Suppressor macrophage (primary cell): ENCODE measurements around the gene IQSEC1.

Experiments used
- DNase-seq, 4 experiments: peaks; one replicate each; pipeline ENCODE4 v3.0.0-alpha.2; 2020 to 2022

The IQSEC1 gene

GRCh38 chr3:13046569-13047274 lies 26.5 kb downstream of the IQSEC1 start:
- no peak for DNase-seq

- peak; percentile 71 to 86 (median 80) for DNase-seq
Observed at GRCh38 chr3:13045904-13046568, 27.2 kb downstream of the IQSEC1 start.

DNA sequence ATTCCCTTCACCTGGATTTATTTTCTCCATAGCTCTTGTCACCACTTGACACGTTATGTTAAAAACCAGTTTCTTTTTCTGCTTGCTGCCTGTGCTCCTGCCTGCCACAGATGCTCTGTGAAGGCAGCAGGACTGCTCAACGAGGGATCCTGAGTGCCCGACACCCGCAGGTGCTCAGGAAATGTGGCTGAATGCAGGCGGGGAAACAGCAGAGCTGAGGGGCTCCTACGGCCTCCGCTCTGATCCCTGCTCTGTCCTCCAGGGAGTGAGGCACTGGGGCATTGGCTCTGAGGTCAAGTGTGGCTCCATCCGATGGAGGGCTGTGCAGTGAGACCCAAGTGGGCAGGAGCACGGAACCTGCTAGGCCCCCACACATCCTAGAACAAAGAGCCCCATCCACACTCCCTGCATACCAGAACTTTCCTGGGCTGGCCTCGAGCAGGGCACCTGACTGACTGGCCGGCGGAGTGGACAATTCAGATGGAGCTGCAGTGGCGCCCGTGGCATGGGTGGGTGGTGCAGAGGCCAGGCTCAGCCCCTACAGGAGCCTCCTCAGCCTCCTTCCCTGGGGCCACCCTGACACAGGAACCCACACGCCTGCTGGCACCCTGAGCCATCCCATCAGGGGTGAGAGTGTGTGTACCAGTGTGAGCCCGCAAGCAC lies 27.9 kb downstream of the IQSEC1 start:
- no peak for DNase-seq

DNA sequence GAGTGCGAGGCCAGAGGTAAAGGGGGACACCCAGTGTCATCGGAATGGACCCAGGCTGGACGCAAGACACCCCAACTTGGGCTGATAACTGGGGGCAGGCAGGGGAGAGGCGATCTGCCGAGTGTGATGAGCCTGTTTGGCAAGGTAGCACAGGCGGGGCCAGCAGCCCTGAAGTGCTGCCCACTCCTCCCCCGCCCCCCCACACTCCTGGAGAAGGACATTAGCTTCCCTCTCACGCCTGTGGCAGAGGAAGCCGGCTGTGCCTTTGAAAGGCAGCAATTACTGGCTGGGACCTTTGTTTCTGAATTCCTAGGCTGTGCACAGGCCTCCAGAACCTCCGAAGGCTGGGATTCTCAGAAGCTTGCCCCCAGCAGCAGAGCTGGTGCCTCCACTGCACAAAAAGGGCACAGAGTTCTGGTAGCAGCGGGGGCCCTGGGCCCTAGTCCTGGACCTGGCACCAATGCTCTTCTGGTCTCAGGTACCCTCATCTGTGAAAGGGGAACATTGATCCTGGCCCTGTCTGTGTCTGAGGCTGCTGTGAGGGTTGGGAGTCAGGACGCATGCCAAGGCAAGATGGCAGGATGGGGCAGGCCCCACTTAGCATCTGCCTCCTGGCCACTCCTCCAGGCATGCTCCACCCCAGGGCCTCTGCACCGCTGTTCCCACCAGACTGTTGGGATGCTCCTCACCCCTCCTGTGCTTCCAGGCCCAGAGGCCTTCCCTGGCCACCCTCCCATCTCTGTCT lies 28.6 kb downstream of the IQSEC1 start:
- DNase-seq: peak in 1 of 4 experiments; percentile 27

DNA sequence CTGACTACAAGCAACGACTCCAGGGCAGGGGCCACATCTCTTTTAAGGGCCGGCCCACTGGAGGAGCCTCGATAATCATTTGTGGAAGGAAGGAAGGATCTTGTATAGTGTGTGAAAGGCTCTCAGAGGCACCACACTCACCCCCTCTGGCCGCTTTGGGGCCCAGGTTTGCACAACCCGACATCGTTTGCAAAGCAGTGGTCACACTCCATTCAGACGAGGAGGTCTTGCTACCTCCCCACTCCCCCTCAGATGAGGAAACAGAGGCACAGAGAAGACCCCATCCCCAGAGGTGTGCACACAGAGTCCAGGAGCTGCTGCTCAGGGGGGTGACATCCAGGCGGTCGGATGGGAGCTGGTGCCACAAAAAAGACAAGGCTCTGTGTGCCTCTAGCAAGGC lies 29.6 kb downstream of the IQSEC1 start:
- no peak for DNase-seq

DNA sequence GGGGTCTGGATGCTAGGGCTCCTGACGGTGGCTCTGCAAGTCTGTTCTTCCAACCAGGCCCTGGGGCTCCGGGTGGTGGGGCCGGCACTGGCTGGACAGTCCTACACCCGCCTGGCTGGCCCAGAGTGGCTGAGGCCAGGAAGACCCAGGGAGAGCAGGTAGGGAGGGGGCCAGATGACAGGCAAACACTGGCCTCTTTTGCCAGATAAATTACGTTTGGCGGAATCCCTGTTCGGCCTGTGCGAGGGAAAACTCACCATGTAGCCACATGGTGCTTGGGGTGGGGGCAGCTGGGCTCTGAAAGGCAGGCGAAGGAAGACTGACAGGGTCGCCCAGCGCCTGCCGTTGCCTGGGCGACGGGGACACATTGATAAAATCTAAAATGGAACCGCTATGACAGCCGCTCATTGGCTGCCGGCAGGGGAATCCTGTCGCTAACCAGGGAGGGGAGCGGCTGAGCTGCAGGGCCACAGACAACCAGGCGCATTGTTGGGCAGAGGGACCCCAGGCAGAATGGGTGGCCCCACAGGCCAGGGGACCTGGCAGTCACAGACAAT lies 30.4 kb downstream of the IQSEC1 start:
- DNase-seq: no peak

DNA sequence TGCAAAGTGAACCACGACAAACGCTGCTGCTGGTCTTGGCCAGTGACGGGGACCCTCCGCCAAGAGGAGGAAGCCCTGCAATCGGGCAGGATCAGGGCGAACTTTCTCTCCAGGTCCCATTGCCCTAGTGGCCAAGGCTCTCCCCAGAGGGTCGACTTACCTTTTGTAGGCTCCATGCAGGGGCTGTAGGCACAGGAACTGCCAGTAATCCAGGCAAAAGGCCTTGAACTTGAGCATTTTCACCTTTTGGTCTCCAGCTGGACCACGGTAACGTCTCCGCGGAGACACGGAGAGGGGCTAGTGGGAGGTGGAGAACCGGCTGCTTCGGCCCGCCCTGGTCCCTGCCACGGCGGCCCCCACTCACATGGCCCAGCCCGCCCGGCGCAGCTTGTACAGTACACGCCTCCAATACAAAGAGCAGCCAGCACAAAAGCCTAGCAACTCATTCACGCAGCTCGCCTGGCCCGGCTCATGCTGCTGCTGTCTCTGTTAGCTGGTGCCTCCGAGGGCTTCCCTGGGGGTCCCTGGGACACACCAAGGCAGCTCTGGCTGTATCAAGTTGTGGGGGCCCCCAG lies 31.0 kb downstream of the IQSEC1 start:
- DNase-seq: no peak

DNA sequence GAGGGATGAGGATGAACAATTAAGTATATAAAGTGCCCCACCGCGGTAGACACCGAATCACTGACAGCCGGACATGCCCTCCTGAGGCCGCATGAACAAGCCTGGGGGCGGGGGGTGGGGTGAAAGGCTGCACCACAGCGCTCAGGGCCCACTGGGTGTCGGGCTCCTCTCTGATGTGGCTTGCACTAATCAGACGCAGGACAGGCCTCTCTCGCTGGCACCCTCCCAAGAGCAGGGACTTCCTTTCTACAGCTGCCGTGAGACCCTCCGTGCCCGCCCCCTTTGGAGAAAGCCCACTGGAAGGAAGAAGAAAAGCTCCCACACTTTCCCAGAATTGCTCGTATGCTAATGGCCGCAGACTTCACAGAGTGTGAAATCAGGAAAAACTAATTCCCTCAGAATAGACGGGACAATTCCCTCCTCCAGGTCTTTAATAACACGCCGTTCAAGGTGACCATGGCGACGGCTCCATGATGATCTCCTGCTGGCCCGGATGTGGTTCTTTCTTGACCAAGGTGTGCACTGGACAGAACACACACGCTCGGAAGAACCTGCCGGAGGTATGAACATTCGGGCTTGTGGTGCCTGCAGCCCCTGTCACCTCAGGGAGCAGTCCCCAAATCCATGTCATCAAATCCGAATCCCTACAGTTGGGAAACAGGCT lies 32.0 kb downstream of the IQSEC1 start:
- DNase-seq: no peak

DNA sequence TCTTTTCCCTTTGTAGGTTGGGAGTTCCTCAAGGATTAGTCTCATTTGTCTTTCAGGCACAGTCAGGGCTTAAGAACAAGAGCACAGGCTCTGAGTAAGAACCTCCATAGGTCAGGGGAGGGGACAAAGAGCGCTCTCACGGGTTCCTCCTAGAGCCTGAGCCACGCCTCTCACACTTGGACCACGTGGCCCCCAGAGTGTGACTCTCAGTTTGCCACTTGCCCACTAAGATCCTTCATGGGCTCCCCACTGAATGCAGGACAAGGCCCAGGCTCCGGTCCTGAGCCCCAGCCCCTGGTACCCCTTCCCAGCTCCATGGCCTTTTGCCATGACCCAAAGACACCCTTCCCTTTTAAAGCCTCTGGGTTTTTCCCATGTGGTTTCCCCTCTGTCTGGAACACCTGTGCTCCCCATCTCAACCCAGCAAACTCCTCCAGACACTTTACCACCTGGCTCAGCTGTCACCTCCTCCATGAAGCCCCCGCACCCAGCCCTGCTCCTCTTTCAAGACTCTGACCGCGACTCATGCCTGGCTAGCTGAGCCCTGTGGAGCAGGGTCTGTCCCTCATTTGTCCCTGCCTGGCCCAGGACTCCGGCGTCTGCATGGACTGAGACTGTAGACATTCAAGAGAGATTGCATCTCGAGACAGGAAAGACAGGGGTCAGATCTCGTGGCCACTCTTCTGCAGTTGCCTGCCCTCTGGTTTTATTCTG lies 32.7 kb downstream of the IQSEC1 start:
- DNase-seq: peak; percentile 72 to 84 (median 83)

- DNase-seq: no peak
Observed at GRCh38 chr3:13039213-13039896, 33.9 kb downstream of the IQSEC1 start.

- no peak for DNase-seq
Observed at GRCh38 chr3:13037458-13038117, 35.6 kb downstream of the IQSEC1 start.

DNA sequence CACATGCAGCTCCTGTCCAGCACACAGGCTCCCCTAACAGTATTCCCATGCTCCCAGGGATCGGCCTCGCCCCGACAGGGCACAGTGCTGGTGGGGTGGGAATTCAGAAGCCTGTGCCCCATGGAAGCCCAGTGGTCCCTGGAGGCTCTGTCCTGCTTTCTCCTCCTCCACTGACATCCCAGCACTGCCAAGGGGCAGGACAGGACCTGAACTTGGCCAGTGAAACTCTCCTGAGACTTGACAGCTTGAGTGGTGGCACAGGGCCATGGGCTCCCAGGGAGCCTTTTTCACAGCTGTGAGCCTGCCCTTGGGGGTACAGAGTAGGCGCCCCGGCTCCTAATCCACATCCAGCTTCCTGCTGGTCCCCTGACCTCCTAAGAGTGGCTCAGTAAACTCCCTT lies 38.4 kb downstream of the IQSEC1 start:
- no peak for DNase-seq

DNA sequence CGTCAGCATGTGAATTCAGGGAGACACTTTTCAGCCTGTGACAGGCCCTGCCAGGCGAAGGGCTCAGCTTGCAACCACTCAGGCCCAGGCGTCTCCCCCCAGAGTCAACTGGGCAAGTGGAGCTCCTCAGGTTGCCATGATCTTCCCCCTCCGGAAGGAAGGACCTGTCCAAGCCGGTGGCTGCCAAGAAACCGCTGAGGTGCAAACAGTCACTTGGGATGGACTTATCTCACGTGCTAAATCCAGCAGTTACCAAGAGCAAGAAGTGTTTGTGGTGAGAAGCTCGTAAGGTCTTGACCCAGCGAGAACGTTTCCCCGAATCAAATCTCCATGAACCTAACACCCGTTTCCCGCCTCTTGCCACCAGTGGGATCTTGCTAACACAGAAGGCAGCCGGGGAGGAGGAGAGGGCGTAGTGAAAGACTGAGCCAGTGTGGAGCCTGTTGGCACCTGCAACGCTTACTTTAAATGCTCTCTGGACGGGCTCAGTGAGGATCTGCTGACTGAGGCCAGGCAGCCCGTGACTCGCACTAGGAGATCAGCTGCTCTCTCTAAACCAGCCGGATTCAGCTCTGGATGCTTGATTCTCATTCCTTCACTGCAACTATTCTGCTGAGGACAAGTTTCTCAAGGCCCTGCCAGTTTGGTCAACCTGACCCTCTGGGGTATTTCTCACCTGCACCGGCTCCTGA lies 39.0 kb downstream of the IQSEC1 start:
- DNase-seq: no peak

GRCh38 chr3:13032206-13032605 lies 41.0 kb downstream of the IQSEC1 start:
- no peak for DNase-seq

GRCh38 chr3:13031621-13032020 lies 41.6 kb downstream of the IQSEC1 start:
- DNase-seq: no peak

GRCh38 chr3:13030684-13031083 lies 42.5 kb downstream of the IQSEC1 start:
- no peak for DNase-seq

- DNase-seq: no peak
Observed at GRCh38 chr3:13028010-13028821, 45.0 kb downstream of the IQSEC1 start.

- no peak for DNase-seq
Observed at GRCh38 chr3:13027154-13027553, 46.1 kb downstream of the IQSEC1 start.
